PC-3 (cell line): ENCODE data around the gene ZC3HAV1. TPM values are rescaled to one million over a fixed set of nuclear protein-coding genes. Genes with fewer than 3 reads are reported as not detected.

ENCODE experiments used
- ATAC-seq: fragments of 200-7000 bp; cut with Tn5 transposase; 2 replicates; pipeline ENCODE4 v1.9.1; 2020; ENCODE audit warnings: mild to moderate bottlenecking, moderate library complexity
- BruUV-seq: library from RNA; stranded (reverse); fragments of 400-500 nt; replicated peaks from 2 replicates; lab custom pipeline; 2021; lab: Mats Ljungman, UMichigan
- CTCF ChIA-PET: fragments of 300-600 bp; sonication (Branson Sonifier 250); formaldehyde crosslinking; loops from one replicate; lab custom pipeline; 2022; ENCODE audit warnings: antibody characterized with exemption; lab: Charles Lee
- POLR2A ChIA-PET: fragments of 300-600 bp; sonication (Branson Sonifier 250); formaldehyde crosslinking; loops from one replicate; lab custom pipeline; 2022; ENCODE audit warnings: antibody characterized with exemption; ENCODE audit not compliant: unreplicated experiment; lab: Charles Lee
- DNase-seq: peaks from one replicate; pipeline ENCODE4 v3.0.0-alpha.2; 2015
- H2AFZ ChIP-seq: fragments of 300-600 bp; sonication (generic); 2 replicates; pipeline ENCODE4 v1.6.0; 2016; ENCODE audit warnings: antibody characterized with exemption, low read length
- H3F3A ChIP-seq: fragments of 300-600 bp; sonication (generic); one replicate; pipeline ENCODE4 v1.6.0; 2017; ENCODE audit warnings: antibody characterized with exemption, low read length, control low read depth, mild to moderate bottlenecking; ENCODE audit not compliant: unreplicated experiment
- H3K27ac ChIP-seq: fragments of 300-600 bp; sonication (generic); 2 replicates; pipeline ENCODE4 v1.5.1; 2016; ENCODE audit warnings: mild to moderate bottlenecking, low read length
- H3K27me3 ChIP-seq: fragments of 300-600 bp; sonication (generic); 2 replicates; pipeline ENCODE4 v1.6.1; 2016; ENCODE audit warnings: low read length, mixed read lengths
- H3K36me3 ChIP-seq: fragments of 300-600 bp; sonication (generic); 2 replicates; pipeline ENCODE4 v1.6.1; 2016; ENCODE audit warnings: low read depth, mixed run types, low read length, mixed read lengths
- H3K4me1 ChIP-seq: fragments of 300-600 bp; sonication (generic); 2 replicates; pipeline ENCODE4 v1.5.1; 2016; ENCODE audit warnings: low read length; ENCODE audit not compliant: insufficient read depth
- H3K4me2 ChIP-seq: fragments of 300-600 bp; sonication (generic); 2 replicates; pipeline ENCODE4 v1.6.0; 2016; ENCODE audit warnings: low read length
- H3K4me3 ChIP-seq: fragments of 300-600 bp; sonication (generic); 2 replicates; pipeline ENCODE4 v1.5.1; 2016; ENCODE audit warnings: mild to moderate bottlenecking, low read length, mixed read lengths
- H3K79me2 ChIP-seq: fragments of 300-600 bp; sonication (generic); 2 replicates; pipeline ENCODE4 v1.6.1; 2017; ENCODE audit warnings: low read length, mixed read lengths
- H3K9ac ChIP-seq: fragments of 300-600 bp; sonication (generic); 2 replicates; pipeline ENCODE4 v1.6.0; 2016; ENCODE audit warnings: mild to moderate bottlenecking, low read length
- H3K9me2 ChIP-seq: fragments of 300-600 bp; sonication (generic); replicated peaks from 2 replicates; pipeline ENCODE4 v1.6.1; 2016; ENCODE audit warnings: mixed run types, low read length, mixed read lengths
- H3K9me3 ChIP-seq: fragments of 300-600 bp; sonication (generic); 2 replicates; pipeline ENCODE4 v1.6.1; 2016; ENCODE audit warnings: low read length, mixed read lengths
- H4K20me1 ChIP-seq: fragments of 300-600 bp; sonication (generic); 2 replicates; pipeline ENCODE4 v1.6.1; 2016; ENCODE audit warnings: low read length, mixed read lengths
- CTCF ChIP-seq: fragments of 300-600 bp; sonication (generic); conservative IDR thresholded peaks from 2 replicates; pipeline ENCODE4 v1.5.1; 2017; ENCODE audit warnings: antibody characterized with exemption, low read depth, mild to moderate bottlenecking, low read length
- EZH2 ChIP-seq: fragments of 300-600 bp; sonication (generic); IDR thresholded peaks from one replicate; pipeline ENCODE4 v1.6.1; 2017; ENCODE audit warnings: antibody characterized with exemption, mild to moderate bottlenecking, low read length; ENCODE audit not compliant: unreplicated experiment
- EZH2phosphoT487 ChIP-seq: fragments of 300-600 bp; sonication (generic); IDR thresholded peaks from 2 replicates; pipeline ENCODE4 v1.6.1; 2018; ENCODE audit warnings: mild to moderate bottlenecking, antibody characterized with exemption, low read length, borderline replicate concordance
- intact Hi-C: fragments of 100-400 bp; cut with micrococcal nuclease; formaldehyde crosslinking; loops from 2 replicates; pipeline ENCODE4 v1.9.0; 2023
- total RNA-seq: library from RNA; depleted of rRNA; stranded (reverse); fragments of >200 nt; gene quantifications from 2 replicates; pipeline ENCODE4 v1.2.3, GENCODE V29; 2014

ZC3HAV1 gene
- total RNA-seq, 1 experiment from 2014 or later, result 19.6 TPM

GRCh38 chr7:139075871-139076686 is 33.4 kb downstream of the ZC3HAV1 start:
- Histone ChIP-seq H2AFZ (no peak overlapping the region), H3F3A (no peaks in the 10 kb centered on the region), H3K4me3 (no peak overlapping the region), H3K27ac (no peak overlapping the region), H3K9me3 (no peaks in the 10 kb centered on the region), H4K20me1 (no peaks in the 10 kb centered on the region), H3K9me2 (no peaks in the 10 kb centered on the region), H3K27me3 (no peaks in the 10 kb centered on the region), H3K4me2 (no peak overlapping the region), H3K9ac (no peak overlapping the region), H3K36me3 (peaks cover 31% of the 10 kb centered on the region), H3K79me2 (no peaks in the 10 kb centered on the region), H3K4me1 (peaks cover 3% of the 10 kb centered on the region; the same call in 1 of the 2 replicates)
- no peak for DNase-seq
- 0 out of 2 replicates have a peak, but pooled peaks have one; percentile 19 for ATAC-seq
- POLR2A ChIA-PET, result no interaction called here
- CTCF ChIA-PET, result interaction anchor here (1.4 to 1.8 kb wide), 2 partner anchors 59 to 190 kb away, joined by 5 to 13 read pairs; no protein-coding TSS in a partner anchor
- no peak for TF ChIP-seq EZH2phosphoT487
- TF ChIP-seq EZH2, result no peak
- no peak for TF ChIP-seq CTCF
- intact Hi-C loops, result loop anchor here (2.0 kb wide), 2 partner anchors 59 to 189 kb away; no protein-coding TSS in a partner anchor
- BruUV-seq, result no TSS peak

- peak; percentile 86 for ATAC-seq
- no peaks in the 10 kb centered on the region for H4K20me1 ChIP-seq
- no peaks in the 10 kb centered on the region for H3K9me3 ChIP-seq
- BruUV-seq, result no TSS peak
- no peaks in the 10 kb centered on the region for H3F3A ChIP-seq
- no peak overlapping the region for H2AFZ ChIP-seq
- intact Hi-C loops, result loop anchor here (2.0 kb wide), 2 partner anchors 58 to 188 kb away; no protein-coding TSS in a partner anchor
- no peak overlapping the region for H3K4me3 ChIP-seq
- ChIA-PET POLR2A (no interaction called here), CTCF (interaction anchor here (0.6 to 1.8 kb wide), 5 partner anchors 40 to 189 kb away, joined by 3 to 13 read pairs (median 4); no protein-coding TSS in a partner anchor)
- DNase-seq, result peak; percentile 83
- peaks cover 3% of the 10 kb centered on the region; the same call in 1 of the 2 replicates for H3K4me1 ChIP-seq
- H3K36me3 ChIP-seq, result peaks cover 27% of the 10 kb centered on the region
- peak overlapping the region; percentile 14; the same call in 1 of the 2 replicates for H3K9ac ChIP-seq
- H3K79me2 ChIP-seq, result no peaks in the 10 kb centered on the region
- no peaks in the 10 kb centered on the region for H3K9me2 ChIP-seq
- H3K4me2 ChIP-seq, result no peak overlapping the region
- H3K27ac ChIP-seq, result no peak overlapping the region
- no peaks in the 10 kb centered on the region for H3K27me3 ChIP-seq
- TF ChIP-seq EZH2, result no peak
- no peak for TF ChIP-seq EZH2phosphoT487
- TF ChIP-seq CTCF, result peak; percentile 84
These were observed 34.4 kb downstream of the ZC3HAV1 start for GRCh38 chr7:139075031-139075652.
